Panc1 (cell line): Measurements from ENCODE around the gene ENOSF1. TPM values are rescaled to one million over a fixed set of nuclear protein-coding genes. Genes with fewer than 3 reads are reported as not detected.

ENCODE experiments used
- ATAC-seq: fragments of 200-7000 bp; cut with Tn5 transposase; 2 replicates; pipeline ENCODE4 v1.9.1; 2020; ENCODE audit warnings: mild to moderate bottlenecking, moderate library complexity
- BruUV-seq: library from RNA; stranded (reverse); fragments of 400-500 nt; replicated peaks from 2 replicates; lab custom pipeline; 2021; lab: Mats Ljungman, UMichigan
- CTCF ChIA-PET: fragments of 300-600 bp; sonication (Branson Sonifier 250); formaldehyde crosslinking; loops from one replicate; lab custom pipeline; 2022; ENCODE audit warnings: antibody characterized with exemption; lab: Charles Lee
- POLR2A ChIA-PET: fragments of 300-600 bp; sonication (Branson Sonifier 250); formaldehyde crosslinking; loops from one replicate; lab custom pipeline; 2022; ENCODE audit warnings: antibody characterized with exemption; lab: Charles Lee
- DNase-seq: peaks from one replicate; pipeline ENCODE4 v3.0.0-alpha.2; 2010; ENCODE audit warnings: low read depth, low spot score
- H3K27ac ChIP-seq: 2 replicates; pipeline ENCODE4 v1.5.1; 2011; ENCODE audit warnings: mild to moderate bottlenecking, low read length, inconsistent platforms
- H3K27me3 ChIP-seq: fragments of 200-500 bp; sonication (Bioruptor generic); 2 replicates; pipeline ENCODE4 v1.6.0; 2014; ENCODE audit warnings: low read length, inconsistent platforms; ENCODE audit not compliant: control insufficient read depth, insufficient read depth
- H3K36me3 ChIP-seq: fragments of 200-500 bp; sonication (Bioruptor generic); 2 replicates; pipeline ENCODE4 v1.5.1; 2014; ENCODE audit warnings: inconsistent platforms, mild to moderate bottlenecking, low read length, moderate library complexity; ENCODE audit not compliant: control insufficient read depth, insufficient read depth
- H3K4me1 ChIP-seq: 2 replicates; pipeline ENCODE4 v1.5.1; 2011; ENCODE audit warnings: inconsistent platforms, mild to moderate bottlenecking, low read length, moderate library complexity; ENCODE audit not compliant: control insufficient read depth, insufficient read depth
- H3K4me3 ChIP-seq, 2 experiments: 2 replicates each; pipeline ENCODE4 v1.5.1; 2011 to 2012; ENCODE audit warnings: low read depth in 2 of 2, low read length in 2 of 2, mild to moderate bottlenecking in 2 of 2, inconsistent platforms in 1 of 2, moderate library complexity in 1 of 2
- H3K9me3 ChIP-seq: fragments of 200-500 bp; sonication (Bioruptor generic); 2 replicates; pipeline ENCODE4 v1.5.1; 2014; ENCODE audit warnings: low read depth, mild to moderate bottlenecking, inconsistent platforms, low read length, moderate library complexity; ENCODE audit not compliant: control insufficient read depth, insufficient read depth
- POLR2AphosphoS5 ChIP-seq: IDR thresholded peaks from 2 replicates; pipeline ENCODE4 v1.6.1; 2012; ENCODE audit warnings: mild to moderate bottlenecking, low read depth, low read length, moderate library complexity
- REST ChIP-seq, 2 experiments: IDR thresholded peaks; 2 replicates each; pipeline ENCODE4 v1.6.1; 2011 to 2012; ENCODE audit warnings: low read depth in 2 of 2, control low read depth in 1 of 2, low read length in 1 of 2, mild to moderate bottlenecking in 1 of 2, moderate library complexity in 1 of 2; ENCODE audit not compliant: insufficient read depth in 1 of 2
- SIN3A ChIP-seq: IDR thresholded peaks from 2 replicates; pipeline ENCODE4 v1.6.1; 2012; ENCODE audit warnings: low read depth, mild to moderate bottlenecking, low read length, moderate library complexity, borderline replicate concordance; ENCODE audit not compliant: insufficient read depth
- TCF7L2 ChIP-seq: IDR thresholded peaks from 2 replicates; pipeline ENCODE4 v1.6.1; 2011; ENCODE audit warnings: mild to moderate bottlenecking, low read depth, low read length, inconsistent platforms
- in situ Hi-C: cut with HindIII; loops from 2 replicates; pipeline ENCODE4 v1.10.0; 2016; ENCODE audit warnings: low sequenced_read_pairs, low pct_unique_long_range_greater_than_20kb
- intact Hi-C: fragments of 100-400 bp; cut with micrococcal nuclease; formaldehyde crosslinking; loops from one replicate; pipeline ENCODE4 v1.10.0; 2022; ENCODE audit not compliant: unreplicated experiment
- total RNA-seq: library from RNA; stranded (reverse); gene quantifications from one replicate; pipeline ENCODE4 v1.2.1, GENCODE V29; 2021; ENCODE audit not compliant: unreplicated experiment
- TF ChIP-seq, protein P1 (sequence below): fragments of 450-650 bp; IDR thresholded peaks from 2 replicates; pipeline ENCODE4 v1.5.1; 2017; ENCODE audit warnings: mild to moderate bottlenecking

The ENOSF1 gene
- total RNA-seq, 1 experiment from 2014 or later, result 53.7 TPM

GRCh38 chr18:680392-680791, 32.0 kb downstream of the ENOSF1 start:
- ChIA-PET POLR2A (no interaction called here), CTCF (no interaction called here)
- Histone ChIP-seq H3K27me3 (no peaks in the 10 kb centered on the region), H3K27ac (no peak overlapping the region), H3K9me3 (no peaks in the 10 kb centered on the region), H3K36me3 (no peaks in the 10 kb centered on the region; the same call in none of the 2 replicates), H3K4me3 (no peak overlapping the region), H3K4me1 (no peaks in the 10 kb centered on the region)
- in situ Hi-C loops (no loop called here), intact Hi-C loops (no loop called here)
- DNase-seq (no peak), ATAC-seq (no peak)
- TF ChIP-seq REST (IDR thresholded peaks at IDR 0.05; ENCODE audit: insufficient read depth in 1 of 2, low read depth in 2 of 2, low read length in 1 of 2) (no peak), TCF7L2 (no peak), SIN3A (no peak), POLR2AphosphoS5 (no peak)
- TF ChIP-seq, protein P1, sequence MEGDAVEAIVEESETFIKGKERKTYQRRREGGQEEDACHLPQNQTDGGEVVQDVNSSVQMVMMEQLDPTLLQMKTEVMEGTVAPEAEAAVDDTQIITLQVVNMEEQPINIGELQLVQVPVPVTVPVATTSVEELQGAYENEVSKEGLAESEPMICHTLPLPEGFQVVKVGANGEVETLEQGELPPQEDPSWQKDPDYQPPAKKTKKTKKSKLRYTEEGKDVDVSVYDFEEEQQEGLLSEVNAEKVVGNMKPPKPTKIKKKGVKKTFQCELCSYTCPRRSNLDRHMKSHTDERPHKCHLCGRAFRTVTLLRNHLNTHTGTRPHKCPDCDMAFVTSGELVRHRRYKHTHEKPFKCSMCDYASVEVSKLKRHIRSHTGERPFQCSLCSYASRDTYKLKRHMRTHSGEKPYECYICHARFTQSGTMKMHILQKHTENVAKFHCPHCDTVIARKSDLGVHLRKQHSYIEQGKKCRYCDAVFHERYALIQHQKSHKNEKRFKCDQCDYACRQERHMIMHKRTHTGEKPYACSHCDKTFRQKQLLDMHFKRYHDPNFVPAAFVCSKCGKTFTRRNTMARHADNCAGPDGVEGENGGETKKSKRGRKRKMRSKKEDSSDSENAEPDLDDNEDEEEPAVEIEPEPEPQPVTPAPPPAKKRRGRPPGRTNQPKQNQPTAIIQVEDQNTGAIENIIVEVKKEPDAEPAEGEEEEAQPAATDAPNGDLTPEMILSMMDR, result no peak
- BruUV-seq, result no TSS peak

DNA sequence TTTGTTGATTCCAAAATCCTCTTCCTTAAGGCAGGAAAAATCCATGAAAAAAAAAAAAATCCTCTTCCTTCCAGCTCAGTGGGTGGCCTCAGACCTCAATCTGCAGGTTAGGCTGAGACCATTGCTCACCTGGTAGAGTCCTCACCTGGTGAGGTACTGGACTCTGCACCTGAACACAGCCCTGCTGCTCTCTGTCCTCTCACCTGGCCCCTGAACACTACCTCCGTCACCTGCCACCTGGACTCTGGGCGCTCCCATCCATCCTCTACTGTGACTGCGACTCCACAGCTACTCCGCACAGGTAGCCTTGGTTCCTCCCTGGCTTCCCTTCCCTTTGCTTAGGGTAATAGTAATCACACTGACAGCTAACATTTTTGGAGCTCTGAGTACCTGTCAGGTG, 32.9 kb downstream of the ENOSF1 start:
- intact Hi-C loops (no loop called here), in situ Hi-C loops (no loop called here)
- Histone ChIP-seq H3K9me3 (no peaks in the 10 kb centered on the region), H3K4me3 (no peak overlapping the region), H3K4me1 (no peaks in the 10 kb centered on the region), H3K36me3 (no peaks in the 10 kb centered on the region; the same call in none of the 2 replicates), H3K27me3 (no peaks in the 10 kb centered on the region), H3K27ac (no peak overlapping the region)
- no peak for TF ChIP-seq REST (IDR thresholded peaks at IDR 0.05; ENCODE audit: insufficient read depth in 1 of 2, low read depth in 2 of 2, low read length in 1 of 2)
- no peak for TF ChIP-seq SIN3A
- TF ChIP-seq TCF7L2, result no peak
- no peak for TF ChIP-seq POLR2AphosphoS5
- TF ChIP-seq, protein P1, result no peak
- ChIA-PET CTCF (no interaction called here), POLR2A (no interaction called here)
- DNase-seq (no peak), ATAC-seq (no peak)
- BruUV-seq, result no TSS peak
